ENCODE measurements around the gene SLC6A1. TPM values are rescaled to one million over a fixed set of nuclear protein-coding genes. Genes with fewer than 3 reads are reported as not detected.

The SLC6A1 gene
- total RNA-seq, 2 experiments from 2014 or later, result not detected

- Mint-ChIP-seq H3K36me3 (ENCODE audit: low read depth) (no peaks in the 10 kb centered on the region), H3K4me3 (no peak overlapping the region), H3K4me1 (ENCODE audit: low read depth) (no peaks in the 10 kb centered on the region), H3K27ac (no peak overlapping the region), H3K9me3 (no peaks in the 10 kb centered on the region), H3K27me3 (peaks cover 5% of the 10 kb centered on the region)
- DNase-seq (no peak), ATAC-seq (ENCODE audit: poor library complexity) (no peak)
- Histone ChIP-seq H3K4me1 (ENCODE audit: insufficient read depth, low read length) (no peaks in the 10 kb centered on the region), H3K36me3 (ENCODE audit: insufficient read depth, low read length) (no peaks in the 10 kb centered on the region), H3K9me3 (ENCODE audit: control insufficient read depth in 1 of 2, insufficient read depth in 1 of 2, low read length in 2 of 2) (peaks cover 0 to 4% of the 10 kb centered on the region in 2 experiments), H3K4me3 (ENCODE audit: low read length) (no peak overlapping the region), H3K27ac (ENCODE audit: low read depth in 1 of 2, low read length in 2 of 2) (no peak overlapping the region), H3K27me3 (ENCODE audit: control insufficient read depth in 1 of 2, insufficient read depth in 2 of 2, low read length in 2 of 2) (no peaks in the 10 kb centered on the region)
- POLR2A ChIA-PET, result no interaction called here
- intact Hi-C loops (cut with DNase I, micrococcal nuclease), result no loop called here
- CTCF ChIA-PET, result no interaction called here
- TF ChIP-seq CTCF (IDR thresholded peaks at IDR 0.05), result no peak
Measured at GRCh38 chr3:11086856-11087255, 94.3 kb downstream of the SLC6A1 start.

GRCh38 chr3:11088066-11088465, 95.5 kb downstream of the SLC6A1 start:
- Mint-ChIP-seq H3K27ac (no peak overlapping the region), H3K4me1 (ENCODE audit: low read depth) (no peaks in the 10 kb centered on the region), H3K36me3 (ENCODE audit: low read depth) (no peaks in the 10 kb centered on the region), H3K9me3 (no peaks in the 10 kb centered on the region), H3K4me3 (no peak overlapping the region), H3K27me3 (peaks cover 5% of the 10 kb centered on the region)
- ATAC-seq (ENCODE audit: poor library complexity) (no peak), DNase-seq (no peak)
- CTCF ChIA-PET, result interaction anchor here (0.6 kb wide), 1 partner anchor 594 kb away, joined by 3 read pairs; no protein-coding TSS in a partner anchor
- H3K4me3 ChIP-seq (ENCODE audit: low read length), result no peak overlapping the region
- intact Hi-C loops (cut with DNase I, micrococcal nuclease), result no loop called here
- peaks cover 0 to 9% of the 10 kb centered on the region in 2 experiments for H3K9me3 ChIP-seq (ENCODE audit: control insufficient read depth in 1 of 2, insufficient read depth in 1 of 2, low read length in 2 of 2)
- POLR2A ChIA-PET, result no interaction called here
- no peaks in the 10 kb centered on the region for H3K4me1 ChIP-seq (ENCODE audit: insufficient read depth, low read length)
- H3K36me3 ChIP-seq (ENCODE audit: insufficient read depth, low read length), result no peaks in the 10 kb centered on the region
- TF ChIP-seq CTCF (IDR thresholded peaks at IDR 0.05), result no peak
- H3K27ac ChIP-seq (ENCODE audit: low read depth in 1 of 2, low read length in 2 of 2), result no peak overlapping the region
- H3K27me3 ChIP-seq (ENCODE audit: control insufficient read depth in 1 of 2, insufficient read depth in 2 of 2, low read length in 2 of 2), result no peaks in the 10 kb centered on the region

- POLR2A ChIA-PET, result no interaction called here
- no peak for DNase-seq
- H3K27ac Mint-ChIP-seq, result no peak overlapping the region
- H3K4me1 Mint-ChIP-seq (ENCODE audit: low read depth), result no peaks in the 10 kb centered on the region
- CTCF ChIA-PET, result no interaction called here
- peaks cover 5% of the 10 kb centered on the region for H3K27me3 Mint-ChIP-seq
- intact Hi-C loops (cut with DNase I, micrococcal nuclease), result no loop called here
- no peaks in the 10 kb centered on the region for H3K36me3 Mint-ChIP-seq (ENCODE audit: low read depth)
- Histone ChIP-seq H3K9me3 (ENCODE audit: control insufficient read depth in 1 of 2, insufficient read depth in 1 of 2, low read length in 2 of 2) (peaks cover 0 to 11% of the 10 kb centered on the region in 2 experiments), H3K27me3 (ENCODE audit: control insufficient read depth in 1 of 2, insufficient read depth in 2 of 2, low read length in 2 of 2) (no peaks in the 10 kb centered on the region), H3K4me1 (ENCODE audit: insufficient read depth, low read length) (no peaks in the 10 kb centered on the region), H3K36me3 (ENCODE audit: insufficient read depth, low read length) (no peaks in the 10 kb centered on the region), H3K4me3 (ENCODE audit: low read length) (no peak overlapping the region), H3K27ac (ENCODE audit: low read depth in 1 of 2, low read length in 2 of 2) (no peak overlapping the region)
- no peaks in the 10 kb centered on the region for H3K9me3 Mint-ChIP-seq
- no peak for ATAC-seq (ENCODE audit: poor library complexity)
- no peak overlapping the region for H3K4me3 Mint-ChIP-seq
- no peak for TF ChIP-seq CTCF (IDR thresholded peaks at IDR 0.05)
Measured at GRCh38 chr3:11088831-11089230, 96.3 kb downstream of the SLC6A1 start.

Other genes starting within 250 kb of the SLC6A1 start
- gene SLC6A11, start 176.5 kb upstream of the SLC6A1 start, total RNA-seq, result not detected
- gene HRH1, start 161.7 kb downstream of the SLC6A1 start, total RNA-seq, result not detected

Measured in CD4-positive, alpha-beta T cell (primary cell).